Renal cortex interstitium (tissue), 11 donors: ENCODE measurements around the gene BMPR2. TPM values are rescaled to one million over a fixed set of nuclear protein-coding genes. Genes with fewer than 3 reads are reported as not detected.
A peak's percentile ranks its signal among the peaks of the same experiment; 100 is the strongest.
"Not testable (repeated sequence)": the region's sequence is repeated elsewhere in the genome, so short reads cannot be mapped to it uniquely, and the experiment has no call there.

Experiments
- DNase-seq, 11 donors: peaks; one replicate each; pipeline ENCODE4 v3.0.0-alpha.2; 2013; ENCODE audit warnings: low read depth in 9 of 11, low spot score in 4 of 11; ENCODE audit errors: extremely low read depth in 1 of 11
- polyA plus RNA-seq, 3 donors: library from polyadenylated mRNA; unstranded; fragments of 120-200 nt; gene quantifications; one replicate each; pipeline ENCODE4 v1.2.1, GENCODE V29; 2013; ENCODE audit not compliant: insufficient read length in 3 of 3

BMPR2 gene
- polyA plus RNA-seq, 3 donors: 49.9 to 69.4 (median 64.5) TPM

- peak in 8 of 11 donors; percentile 9 to 46 (median 26) for DNase-seq
These were observed 53.2 kb downstream of the BMPR2 start for GRCh38 chr2:202429164-202429980.

DNA sequence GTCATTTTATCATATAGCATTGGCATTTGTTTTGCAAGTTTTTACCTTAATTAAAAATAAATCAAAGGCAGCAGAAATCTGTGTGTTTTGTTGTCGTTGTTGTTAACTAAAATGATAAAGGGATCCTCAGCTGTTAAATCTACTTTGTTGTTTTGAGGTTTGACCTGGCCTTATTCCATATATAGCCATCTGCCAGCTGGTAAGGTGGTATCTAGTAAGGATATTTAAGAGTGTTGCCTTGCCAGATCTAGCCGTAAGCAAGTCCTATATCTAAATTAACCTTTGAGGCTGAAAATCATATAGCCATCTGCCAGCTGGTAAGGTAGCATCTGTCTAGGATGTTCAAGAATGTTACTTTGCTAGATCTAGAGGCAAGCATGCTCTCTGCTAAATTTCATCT is 56.6 kb downstream of the BMPR2 start:
- DNase-seq: no peak

- no peak for DNase-seq
These were observed 58.3 kb downstream of the BMPR2 start for GRCh38 chr2:202434472-202434871.

GRCh38 chr2:202436626-202437025 is 60.5 kb downstream of the BMPR2 start:
- DNase-seq: no peak

DNA sequence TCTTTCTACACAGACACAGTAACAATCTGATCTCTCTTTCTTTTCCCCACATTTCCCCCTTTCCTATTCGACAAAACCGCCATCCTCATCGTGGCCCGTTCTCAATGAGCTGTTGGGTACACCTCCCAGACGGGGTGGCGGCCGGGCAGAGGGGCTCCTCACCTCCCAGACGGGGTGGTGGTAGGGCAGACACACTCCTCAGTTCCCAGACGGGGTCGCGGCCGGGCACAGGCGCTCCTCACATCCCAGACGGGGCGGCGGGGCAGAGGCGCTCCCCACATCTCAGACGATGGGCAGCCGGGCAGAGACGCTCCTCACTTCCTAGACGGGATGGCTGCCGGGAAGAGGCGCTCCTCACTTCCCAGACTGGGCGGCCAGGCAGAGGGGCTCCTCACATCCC is 64.0 kb downstream of the BMPR2 start:
- not testable (repeated sequence) for DNase-seq

GRCh38 chr2:202442882-202443281 is 66.8 kb downstream of the BMPR2 start:
- DNase-seq: no peak

DNA sequence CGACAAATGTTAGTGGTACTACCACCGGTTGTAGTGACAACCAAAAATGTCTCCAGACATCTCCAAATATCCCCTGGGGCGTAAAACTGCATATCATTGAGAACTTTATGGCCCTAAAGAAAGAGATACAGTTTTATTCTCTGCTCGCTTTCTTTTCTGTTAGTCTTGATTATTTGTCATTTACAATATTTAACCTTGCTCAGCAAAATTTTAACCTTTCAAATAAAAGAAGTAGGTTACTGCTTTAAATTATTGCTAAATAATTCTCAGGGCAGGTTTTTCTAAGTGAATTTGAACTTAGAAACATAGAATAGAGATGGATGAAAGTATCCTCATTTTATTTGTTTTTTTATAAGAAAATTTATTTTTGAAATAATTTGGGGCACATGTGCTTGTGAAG is 67.9 kb downstream of the BMPR2 start:
- DNase-seq: no peak

GRCh38 chr2:202449344-202449743 is 73.2 kb downstream of the BMPR2 start:
- no peak for DNase-seq

GRCh38 chr2:202450785-202451184 is 74.7 kb downstream of the BMPR2 start:
- DNase-seq: no peak

GRCh38 chr2:202452744-202453143 is 76.6 kb downstream of the BMPR2 start:
- no peak for DNase-seq

DNA sequence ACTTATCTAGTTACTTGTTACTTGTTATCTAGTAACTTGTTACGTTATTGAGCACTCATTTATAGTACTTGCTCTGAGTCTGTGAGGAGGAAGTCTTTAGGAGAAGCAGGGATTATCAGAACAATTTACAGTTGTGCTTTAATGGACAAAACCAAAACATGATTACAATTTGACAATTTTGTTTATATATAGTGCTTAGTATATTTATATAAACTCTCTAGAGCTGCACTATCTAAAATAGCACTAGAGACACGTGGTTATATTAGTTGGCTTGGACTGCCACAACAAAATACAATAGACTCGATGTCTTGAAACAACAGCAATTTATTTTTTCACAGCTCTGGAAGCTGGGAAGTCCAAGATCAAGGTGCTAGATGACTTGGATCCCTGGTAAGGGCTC is 78.4 kb downstream of the BMPR2 start:
- DNase-seq: no peak

GRCh38 chr2:202455114-202455513 is 79.0 kb downstream of the BMPR2 start:
- DNase-seq: no peak

DNA sequence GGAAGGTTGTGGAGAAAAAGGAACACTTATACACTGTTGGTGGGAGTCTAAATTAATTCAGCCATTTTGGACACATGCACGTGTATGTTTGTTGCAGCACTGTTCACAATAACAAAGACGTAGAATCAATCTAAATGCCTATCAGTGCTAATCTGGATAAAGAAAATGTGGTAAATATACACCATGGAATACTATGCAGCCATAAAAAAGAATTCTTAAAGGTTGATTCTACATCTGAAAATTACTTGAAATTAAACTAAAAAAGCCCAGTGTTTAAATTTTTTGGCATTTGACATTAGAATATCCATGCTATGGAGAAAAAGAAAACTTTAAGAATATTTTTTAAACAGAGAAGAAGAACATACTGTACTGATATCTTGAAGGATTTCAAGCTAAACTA is 84.0 kb downstream of the BMPR2 start:
- DNase-seq: no peak

DNA sequence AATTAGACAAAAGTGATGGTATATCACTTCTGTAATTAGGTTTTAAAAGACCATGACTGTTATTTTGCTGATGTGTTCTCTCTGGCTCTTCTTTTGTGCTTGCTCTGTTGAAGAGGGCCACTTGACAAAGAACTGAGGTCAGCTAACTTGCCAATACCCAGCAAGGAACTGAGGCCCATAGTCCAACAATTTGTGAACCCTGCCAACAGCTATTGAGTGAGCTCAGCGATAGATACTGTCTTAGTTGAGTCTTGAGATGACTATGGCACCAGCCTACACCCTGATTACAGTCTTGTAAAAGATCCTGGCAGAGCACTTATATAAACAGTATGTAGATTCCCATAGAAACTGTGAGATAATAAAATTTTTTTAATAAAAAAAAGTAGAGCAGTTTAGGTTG is 103.0 kb downstream of the BMPR2 start:
- DNase-seq: no peak

DNA sequence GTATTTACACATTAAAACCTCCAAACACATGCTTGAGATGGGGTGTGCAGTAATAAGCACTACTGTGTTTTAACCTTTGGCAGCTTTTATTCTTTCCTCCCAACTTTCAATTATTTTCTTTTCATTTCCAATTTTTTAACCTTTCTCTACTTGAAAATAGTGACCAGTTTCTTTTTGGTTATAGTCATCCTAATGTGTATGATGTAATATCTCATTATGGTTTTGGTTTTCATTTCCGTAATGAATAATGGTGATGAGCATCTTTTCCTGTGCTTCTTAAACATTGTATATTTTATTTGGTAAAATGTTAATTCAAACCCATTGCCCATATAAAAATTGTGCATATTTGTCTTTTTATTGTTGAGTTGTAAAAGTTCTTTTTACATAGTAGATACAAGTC is 103.5 kb downstream of the BMPR2 start:
- DNase-seq: no peak

GRCh38 chr2:202486351-202486750 is 110.2 kb downstream of the BMPR2 start:
- DNase-seq: peak in 7 of 11 donors; percentile 5 to 31 (median 16)

GRCh38 chr2:202488671-202489070 is 112.5 kb downstream of the BMPR2 start:
- no peak for DNase-seq

DNA sequence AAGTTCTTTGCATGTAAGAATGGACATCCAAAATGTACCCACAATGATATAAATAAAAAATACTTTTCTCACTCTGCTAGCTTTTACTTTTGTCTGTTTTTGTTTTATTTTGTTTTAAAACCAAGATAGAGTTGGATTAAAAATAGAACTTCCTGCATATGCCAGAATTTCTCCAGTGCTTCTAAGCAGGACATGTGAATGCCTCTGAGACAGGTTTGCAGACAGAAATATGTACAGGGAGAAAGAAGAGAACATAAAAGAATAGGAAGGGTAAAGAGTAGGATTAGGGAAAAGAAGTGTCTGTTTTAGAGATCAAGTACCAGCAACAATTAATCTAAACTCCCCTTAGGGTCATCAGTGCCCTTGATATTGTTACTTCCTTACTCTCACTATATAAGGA is 114.4 kb downstream of the BMPR2 start:
- no peak for DNase-seq

GRCh38 chr2:202491514-202491913 is 115.4 kb downstream of the BMPR2 start:
- DNase-seq: no peak

GRCh38 chr2:202494300-202495229 is 118.4 kb downstream of the BMPR2 start:
- peak in 9 of 11 donors; percentile 10 to 47 (median 31) for DNase-seq
